ENCODE measurements around the gene OXA1L.
"Not testable (repeated sequence)": the region's sequence is repeated elsewhere in the genome, so short reads cannot be mapped to it uniquely, and the experiment has no call there.

The OXA1L gene

GRCh38 chr14:22766457-22767322 is at the start of gene OXA1L:
TSS of gene OXA1L (plus strand) at chr14:22766688. CDS start at chr14:22766702, 14 bp downstream.
- DNase-seq (ENCODE audit: low read depth, low spot score), result peak; percentile 96

- no peak for DNase-seq (ENCODE audit: low read depth, low spot score)
Observed at GRCh38 chr14:22718091-22718490, 48.4 kb upstream of the OXA1L start.

- no peak for DNase-seq (ENCODE audit: low read depth, low spot score)
Observed at GRCh38 chr14:22721213-22721612, 45.3 kb upstream of the OXA1L start.

GRCh38 chr14:22723815-22724214 is 42.7 kb upstream of the OXA1L start:
- DNase-seq (ENCODE audit: low read depth, low spot score), result no peak

GRCh38 chr14:22724847-22725246 is 41.6 kb upstream of the OXA1L start:
- DNase-seq (ENCODE audit: low read depth, low spot score), result not testable (repeated sequence)

GRCh38 chr14:22725374-22725773 is 41.1 kb upstream of the OXA1L start:
- DNase-seq (ENCODE audit: low read depth, low spot score), result not testable (repeated sequence)

- DNase-seq (ENCODE audit: low read depth, low spot score), result no peak
Observed at GRCh38 chr14:22726012-22726411, 40.5 kb upstream of the OXA1L start.

GRCh38 chr14:22732062-22732461 is 34.4 kb upstream of the OXA1L start:
- DNase-seq (ENCODE audit: low read depth, low spot score), result not testable (repeated sequence)

- no peak for DNase-seq (ENCODE audit: low read depth, low spot score)
Observed at GRCh38 chr14:22733829-22734228, 32.7 kb upstream of the OXA1L start.

- no peak for DNase-seq (ENCODE audit: low read depth, low spot score)
Observed at GRCh38 chr14:22735096-22735495, 31.4 kb upstream of the OXA1L start.

GRCh38 chr14:22736384-22736783 is 30.1 kb upstream of the OXA1L start:
- DNase-seq (ENCODE audit: low read depth, low spot score), result not testable (repeated sequence)

- no peak for DNase-seq (ENCODE audit: low read depth, low spot score)
Observed at GRCh38 chr14:22737052-22737451, 29.4 kb upstream of the OXA1L start.

- no peak for DNase-seq (ENCODE audit: low read depth, low spot score)
Observed at GRCh38 chr14:22739423-22739822, 27.1 kb upstream of the OXA1L start.

GRCh38 chr14:22740020-22740419 is 26.5 kb upstream of the OXA1L start:
- no peak for DNase-seq (ENCODE audit: low read depth, low spot score)

- DNase-seq (ENCODE audit: low read depth, low spot score), result no peak
Observed at GRCh38 chr14:22747769-22748168, 18.7 kb upstream of the OXA1L start.

- no peak for DNase-seq (ENCODE audit: low read depth, low spot score)
Observed at GRCh38 chr14:22748206-22748605, 18.3 kb upstream of the OXA1L start.

GRCh38 chr14:22748631-22749068 is 17.8 kb upstream of the OXA1L start:
- no peak for DNase-seq (ENCODE audit: low read depth, low spot score)

- no peak for DNase-seq (ENCODE audit: low read depth, low spot score)
Observed at GRCh38 chr14:22752422-22752821, 14.1 kb upstream of the OXA1L start.

- no peak for DNase-seq (ENCODE audit: low read depth, low spot score)
Observed at GRCh38 chr14:22753586-22753985, 12.9 kb upstream of the OXA1L start.

GRCh38 chr14:22757972-22758650 is 8.4 kb upstream of the OXA1L start:
- not testable (repeated sequence) for DNase-seq (ENCODE audit: low read depth, low spot score)

- DNase-seq (ENCODE audit: low read depth, low spot score), result no peak
Observed at GRCh38 chr14:22761734-22762133, 4.8 kb upstream of the OXA1L start.

- DNase-seq (ENCODE audit: low read depth, low spot score), result no peak
Observed at GRCh38 chr14:22764382-22764781, 2.1 kb upstream of the OXA1L start.

- DNase-seq (ENCODE audit: low read depth, low spot score), result no peak
Observed at GRCh38 chr14:22767323-22767589, 768 bp downstream of the OXA1L start.

Data from smooth muscle cell of the brain vasculature (primary cell).